ENCODE data around the gene TET2. TPM values are rescaled to one million over a fixed set of nuclear protein-coding genes. Genes with fewer than 3 reads are reported as not detected.
A peak's percentile ranks its signal among the peaks of the same experiment; 100 is the strongest.

TET2 gene
- total RNA-seq, 4 donors from 2014 or later: 30.3 to 57.6 (median 38.8) TPM

DNA sequence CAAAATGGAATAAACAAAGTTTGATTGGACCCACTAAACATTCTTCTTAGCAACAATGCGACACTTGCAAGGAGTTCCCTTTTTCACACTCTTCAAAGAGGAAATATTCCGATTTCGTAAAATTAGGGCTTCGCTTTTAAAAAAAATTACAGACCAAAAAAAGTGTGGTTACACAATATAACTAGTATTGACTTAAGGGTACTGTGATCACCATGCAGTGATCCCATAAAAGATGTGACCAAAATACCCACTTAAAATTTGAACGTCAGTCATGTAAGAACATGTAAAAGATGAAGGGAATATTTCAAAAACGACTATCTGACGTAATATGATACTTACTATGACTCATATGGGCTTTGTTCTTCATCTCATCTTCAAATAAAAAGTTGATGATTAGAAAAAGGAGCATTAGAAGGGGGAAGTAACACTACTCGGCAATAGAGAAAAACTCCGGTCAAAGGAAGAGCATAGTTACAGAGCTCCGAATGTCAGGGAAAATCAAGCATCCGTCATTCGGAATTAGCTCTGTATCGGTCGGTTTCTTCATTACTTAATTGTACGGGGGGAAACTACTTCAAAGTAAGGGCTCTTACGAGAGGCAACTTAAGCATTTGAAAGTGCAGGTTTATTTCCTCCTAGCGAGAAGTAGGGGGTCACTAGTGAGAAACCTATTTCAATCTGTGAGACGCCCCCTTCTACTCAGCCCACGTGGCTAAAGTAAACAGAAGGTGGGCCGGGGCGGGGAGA is 1.3 kb upstream of the TET2 start:
- H3K27me3 ChIP-seq: no peaks in the 10 kb centered on the region
- peaks cover 0 to 19% (median 0%) of the 10 kb centered on the region in 4 donors for H3K4me1 ChIP-seq
- no peaks in the 10 kb centered on the region for H3K9me3 ChIP-seq
- no peak for DNase-seq
- no peaks in the 10 kb centered on the region for H3K36me3 ChIP-seq
- peak overlapping the region; percentile 78 to 89 (median 85) for H3K27ac ChIP-seq
- peak overlapping the region; percentile 75 to 86 (median 84) for H3K4me3 ChIP-seq
- TF ChIP-seq, protein P1, sequence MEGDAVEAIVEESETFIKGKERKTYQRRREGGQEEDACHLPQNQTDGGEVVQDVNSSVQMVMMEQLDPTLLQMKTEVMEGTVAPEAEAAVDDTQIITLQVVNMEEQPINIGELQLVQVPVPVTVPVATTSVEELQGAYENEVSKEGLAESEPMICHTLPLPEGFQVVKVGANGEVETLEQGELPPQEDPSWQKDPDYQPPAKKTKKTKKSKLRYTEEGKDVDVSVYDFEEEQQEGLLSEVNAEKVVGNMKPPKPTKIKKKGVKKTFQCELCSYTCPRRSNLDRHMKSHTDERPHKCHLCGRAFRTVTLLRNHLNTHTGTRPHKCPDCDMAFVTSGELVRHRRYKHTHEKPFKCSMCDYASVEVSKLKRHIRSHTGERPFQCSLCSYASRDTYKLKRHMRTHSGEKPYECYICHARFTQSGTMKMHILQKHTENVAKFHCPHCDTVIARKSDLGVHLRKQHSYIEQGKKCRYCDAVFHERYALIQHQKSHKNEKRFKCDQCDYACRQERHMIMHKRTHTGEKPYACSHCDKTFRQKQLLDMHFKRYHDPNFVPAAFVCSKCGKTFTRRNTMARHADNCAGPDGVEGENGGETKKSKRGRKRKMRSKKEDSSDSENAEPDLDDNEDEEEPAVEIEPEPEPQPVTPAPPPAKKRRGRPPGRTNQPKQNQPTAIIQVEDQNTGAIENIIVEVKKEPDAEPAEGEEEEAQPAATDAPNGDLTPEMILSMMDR (IDR thresholded peaks at IDR 0.05): no peak
- TF ChIP-seq POLR2A (IDR thresholded peaks at IDR 0.05): no peak

DNA sequence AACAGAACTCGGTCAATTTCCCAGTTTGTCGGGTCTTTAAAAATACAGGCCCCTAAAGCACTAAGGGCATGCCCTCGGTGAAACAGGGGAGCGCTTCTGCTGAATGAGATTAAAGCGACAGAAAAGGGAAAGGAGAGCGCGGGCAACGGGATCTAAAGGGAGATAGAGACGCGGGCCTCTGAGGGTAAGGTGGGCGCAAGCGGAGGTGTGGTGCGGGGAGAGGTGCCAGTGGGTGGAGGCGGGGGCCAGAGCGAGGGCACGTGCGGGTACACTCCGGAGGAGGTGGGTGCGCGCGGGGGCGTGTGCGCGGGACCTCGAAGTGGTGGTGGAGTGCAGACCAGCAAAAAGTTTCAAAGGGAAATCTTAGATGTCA is 787 bp upstream of the TET2 start:
- no peaks in the 10 kb centered on the region for H3K36me3 ChIP-seq
- TF ChIP-seq, protein P1 (IDR thresholded peaks at IDR 0.05): no peak
- TF ChIP-seq POLR2A (IDR thresholded peaks at IDR 0.05): no peak
- peak overlapping the region; percentile 75 to 86 (median 84) for H3K4me3 ChIP-seq
- H3K4me1 ChIP-seq: peaks cover 0 to 25% (median 0%) of the 10 kb centered on the region in 4 donors
- no peaks in the 10 kb centered on the region for H3K27me3 ChIP-seq
- peak in 2 of 3 donors; percentile 38 to 63 for DNase-seq
- peak overlapping the region; percentile 78 to 89 (median 85) for H3K27ac ChIP-seq
- H3K9me3 ChIP-seq: no peaks in the 10 kb centered on the region

DNA sequence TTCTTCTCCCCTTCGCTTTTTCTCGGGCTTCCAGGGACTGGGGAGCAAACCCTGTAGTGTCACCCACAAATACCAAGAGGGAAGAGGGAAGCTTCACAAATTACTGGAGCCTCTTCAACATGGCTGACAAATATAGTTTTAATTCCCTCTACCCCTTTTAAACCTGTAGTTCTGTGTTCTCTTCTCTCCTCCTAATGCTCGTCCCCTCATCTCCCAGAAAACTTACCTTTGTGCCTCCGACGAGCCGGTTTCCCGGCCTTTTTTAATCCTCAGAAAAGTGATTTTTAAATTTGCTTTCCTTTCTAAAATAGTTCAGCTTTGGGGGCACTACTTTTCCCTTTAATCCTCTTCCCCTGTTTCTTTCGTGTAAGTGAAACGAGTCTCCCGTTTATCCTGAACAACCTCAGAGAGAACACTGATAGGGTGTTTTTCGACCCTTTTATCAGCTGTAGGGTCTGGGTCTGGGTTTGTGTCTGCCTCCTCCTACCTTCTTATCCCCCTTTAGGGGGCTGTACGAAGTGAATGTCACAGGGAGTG is 408 bp downstream of the TET2 start:
- peak overlapping the region; percentile 75 to 86 (median 84) for H3K4me3 ChIP-seq
- H3K27ac ChIP-seq: peak overlapping the region; percentile 78 to 89 (median 85)
- no peak for DNase-seq
- no peaks in the 10 kb centered on the region for H3K9me3 ChIP-seq
- H3K27me3 ChIP-seq: no peaks in the 10 kb centered on the region
- TF ChIP-seq POLR2A (IDR thresholded peaks at IDR 0.05): no peak
- TF ChIP-seq, protein P1 (IDR thresholded peaks at IDR 0.05): no peak
- H3K36me3 ChIP-seq: no peaks in the 10 kb centered on the region
- peaks cover 0 to 26% (median 0%) of the 10 kb centered on the region in 4 donors for H3K4me1 ChIP-seq

DNA sequence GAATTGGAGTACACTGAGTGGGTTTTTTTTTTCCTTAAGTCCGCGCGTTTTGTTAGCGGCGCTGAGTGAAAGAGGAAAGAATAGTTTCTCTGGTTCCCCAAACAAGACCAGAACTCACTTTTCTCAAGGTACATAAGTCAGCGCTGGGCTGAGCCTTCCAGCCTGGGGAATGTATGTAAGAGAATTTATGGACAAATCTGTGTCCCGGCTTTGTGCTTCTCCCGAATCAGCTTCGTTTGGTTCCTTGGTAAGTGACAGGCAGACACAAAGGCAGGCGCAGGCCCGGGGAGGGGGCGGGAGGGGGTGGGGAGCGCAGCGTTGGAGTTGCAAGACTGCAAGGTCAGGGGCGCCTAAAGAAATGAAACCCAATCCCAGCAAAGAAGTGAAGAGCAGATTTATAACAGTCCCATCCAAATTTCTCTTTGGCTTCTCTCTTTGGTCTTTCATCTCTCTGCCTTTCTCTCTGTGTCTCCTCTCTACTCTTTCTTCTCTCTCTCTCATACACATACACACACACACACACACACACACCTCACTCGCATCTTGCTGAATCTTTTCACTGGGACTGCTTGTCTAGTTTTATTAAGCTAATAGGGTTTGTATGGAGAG is 981 bp downstream of the TET2 start:
- peak overlapping the region; percentile 75 to 86 (median 84) for H3K4me3 ChIP-seq
- TF ChIP-seq, protein P1 (IDR thresholded peaks at IDR 0.05): no peak
- TF ChIP-seq POLR2A (IDR thresholded peaks at IDR 0.05): no peak

DNA sequence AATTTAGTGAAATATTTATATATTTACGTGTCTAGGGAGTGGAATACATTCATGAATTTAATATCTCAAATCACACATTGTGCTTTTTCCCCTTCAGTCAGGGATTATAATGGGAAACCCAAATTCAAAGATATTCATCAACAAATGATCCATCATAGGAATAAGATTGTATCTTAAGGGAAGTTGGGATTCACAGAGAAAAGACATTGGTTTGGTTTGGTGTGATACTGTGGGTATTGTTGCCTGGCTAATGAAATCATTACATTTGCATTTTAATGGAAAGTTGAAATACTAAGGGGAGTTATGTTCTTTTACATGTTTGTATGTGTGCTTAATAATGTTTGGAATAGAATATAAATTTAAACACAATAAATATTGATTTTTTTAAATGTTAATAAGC is 1.7 kb downstream of the TET2 start:
- peaks cover 0 to 33% (median 0%) of the 10 kb centered on the region in 4 donors for H3K4me1 ChIP-seq
- H3K4me3 ChIP-seq: peak overlapping the region in 2 of 4 donors; percentile 85 to 86
- H3K36me3 ChIP-seq: no peaks in the 10 kb centered on the region
- H3K9me3 ChIP-seq: no peaks in the 10 kb centered on the region
- H3K27ac ChIP-seq: peak overlapping the region in 1 of 4 donors; percentile 89
- H3K27me3 ChIP-seq: no peaks in the 10 kb centered on the region
- no peak for TF ChIP-seq POLR2A (IDR thresholded peaks at IDR 0.05)
- TF ChIP-seq, protein P1 (IDR thresholded peaks at IDR 0.05): no peak
- DNase-seq: no peak

More for the DNA sequence above, 981 bp downstream of the TET2 start:
- peak; percentile 22 to 59 (median 56) for DNase-seq
- Histone ChIP-seq H3K4me1 (peaks cover 0 to 26% (median 0%) of the 10 kb centered on the region in 4 donors), H3K27me3 (no peaks in the 10 kb centered on the region), H3K9me3 (no peaks in the 10 kb centered on the region), H3K27ac (peak overlapping the region; percentile 78 to 89 (median 85)), H3K36me3 (no peaks in the 10 kb centered on the region)
